Hepatic stellate cell (primary cell): Measurements from ENCODE around the gene STX16.

ENCODE experiments used
- DNase-seq: peaks from one replicate; pipeline ENCODE4 v3.0.0; 2011; ENCODE audit warnings: low spot score

Gene STX16

DNA sequence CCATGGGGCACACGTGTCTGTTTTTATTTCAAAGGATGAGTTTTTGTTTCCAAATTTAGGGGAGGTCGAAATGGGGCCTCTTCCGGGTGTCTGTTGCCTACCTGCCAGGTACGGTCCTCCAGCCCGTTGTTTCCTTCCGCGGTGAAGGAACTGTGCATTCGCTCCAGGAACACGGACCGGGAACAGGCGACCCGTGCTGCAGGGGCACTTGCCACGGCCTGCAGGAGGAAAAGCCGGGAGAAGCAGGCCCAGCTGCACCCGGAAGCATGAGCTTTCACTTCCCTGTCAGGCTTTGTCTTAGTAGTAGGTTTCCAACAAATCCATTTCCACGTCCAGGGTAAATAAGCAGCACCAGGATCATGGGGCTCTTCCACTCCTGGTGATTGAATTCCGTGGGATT, 24.6 kb downstream of the STX16 start:
- no peak for DNase-seq

DNA sequence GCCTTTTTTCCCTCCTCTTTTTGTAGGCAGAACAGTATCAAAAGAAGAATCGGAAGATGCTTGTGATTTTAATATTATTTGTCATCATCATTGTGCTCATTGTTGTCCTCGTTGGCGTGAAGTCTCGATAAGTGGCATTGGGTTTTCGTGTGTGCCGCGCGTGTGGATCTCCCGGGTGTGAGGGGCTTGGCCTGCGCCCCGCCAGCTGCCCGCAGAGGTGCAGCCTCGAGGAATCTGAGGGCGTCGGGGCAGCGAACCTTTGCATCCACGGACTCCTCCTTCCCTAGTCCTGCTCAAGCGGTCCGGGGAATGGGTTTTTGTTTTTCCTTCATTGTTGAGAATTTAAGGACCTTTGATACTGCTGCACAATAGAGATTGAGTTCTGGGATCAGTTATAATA, 25.1 kb downstream of the STX16 start:
- no peak for DNase-seq

DNA sequence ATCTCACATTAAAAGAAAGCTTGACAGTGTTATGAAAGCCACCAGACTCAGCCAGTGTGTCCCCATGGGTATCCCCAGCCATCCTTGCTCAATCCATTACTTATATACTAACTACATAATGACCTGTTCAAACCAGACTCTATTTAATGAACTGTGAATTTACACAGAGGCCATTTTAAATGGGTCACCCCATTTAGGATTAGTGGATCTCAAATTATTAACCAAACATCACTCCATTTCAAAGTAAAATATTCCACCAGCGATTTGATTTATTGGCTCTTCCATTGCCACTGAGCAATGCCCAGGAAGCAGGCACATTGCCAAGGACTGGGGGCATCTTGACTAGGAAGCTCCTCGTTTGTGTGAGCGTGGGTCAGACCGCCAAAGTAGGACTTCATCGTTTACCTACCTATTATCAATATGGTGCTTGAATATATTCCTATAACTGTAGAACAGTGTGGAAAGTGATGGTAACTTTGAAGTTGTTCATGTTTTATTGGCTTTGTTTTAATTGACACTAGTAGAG, 26.1 kb downstream of the STX16 start:
- DNase-seq = no peak

DNA sequence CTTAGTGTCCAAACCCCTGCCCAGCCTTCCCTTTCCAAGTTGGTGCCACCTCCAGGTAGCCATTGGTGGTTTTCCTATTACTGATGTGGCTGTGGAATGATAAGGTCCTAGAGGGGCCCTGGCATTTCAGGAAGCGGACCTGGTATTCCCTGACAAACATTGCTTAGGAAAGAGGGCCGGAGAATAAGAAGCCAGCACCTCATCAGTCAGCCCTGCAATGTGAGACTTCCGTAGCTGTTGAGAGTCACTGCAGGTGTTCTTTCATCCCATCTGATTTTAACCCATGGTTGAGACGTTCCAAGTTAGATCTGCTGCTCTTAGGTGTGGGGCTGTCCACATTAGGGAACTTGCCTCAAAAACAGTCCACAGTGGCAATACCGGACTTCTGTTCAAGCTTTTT, 26.7 kb downstream of the STX16 start:
- DNase-seq = no peak

DNA sequence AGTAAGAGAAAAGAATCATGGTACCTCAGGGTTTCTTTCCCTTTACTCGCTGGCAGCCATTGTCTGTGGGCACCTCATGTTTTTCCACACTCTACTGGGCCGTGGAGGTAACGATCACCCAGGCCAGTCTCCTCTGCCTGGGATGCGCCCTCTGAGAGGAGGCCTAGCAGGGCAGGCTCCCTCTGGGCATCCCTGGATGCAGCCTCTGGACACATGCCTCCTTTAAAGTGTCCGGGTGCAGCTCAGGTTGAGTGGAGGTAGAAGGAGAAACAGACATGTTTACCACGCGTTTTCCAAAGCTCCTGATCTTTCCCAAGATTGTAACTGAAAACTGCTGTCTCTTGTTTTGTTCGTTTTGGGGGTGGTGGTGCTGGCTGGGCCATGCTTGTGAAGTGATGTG, 27.7 kb downstream of the STX16 start:
- DNase-seq = no peak

DNA sequence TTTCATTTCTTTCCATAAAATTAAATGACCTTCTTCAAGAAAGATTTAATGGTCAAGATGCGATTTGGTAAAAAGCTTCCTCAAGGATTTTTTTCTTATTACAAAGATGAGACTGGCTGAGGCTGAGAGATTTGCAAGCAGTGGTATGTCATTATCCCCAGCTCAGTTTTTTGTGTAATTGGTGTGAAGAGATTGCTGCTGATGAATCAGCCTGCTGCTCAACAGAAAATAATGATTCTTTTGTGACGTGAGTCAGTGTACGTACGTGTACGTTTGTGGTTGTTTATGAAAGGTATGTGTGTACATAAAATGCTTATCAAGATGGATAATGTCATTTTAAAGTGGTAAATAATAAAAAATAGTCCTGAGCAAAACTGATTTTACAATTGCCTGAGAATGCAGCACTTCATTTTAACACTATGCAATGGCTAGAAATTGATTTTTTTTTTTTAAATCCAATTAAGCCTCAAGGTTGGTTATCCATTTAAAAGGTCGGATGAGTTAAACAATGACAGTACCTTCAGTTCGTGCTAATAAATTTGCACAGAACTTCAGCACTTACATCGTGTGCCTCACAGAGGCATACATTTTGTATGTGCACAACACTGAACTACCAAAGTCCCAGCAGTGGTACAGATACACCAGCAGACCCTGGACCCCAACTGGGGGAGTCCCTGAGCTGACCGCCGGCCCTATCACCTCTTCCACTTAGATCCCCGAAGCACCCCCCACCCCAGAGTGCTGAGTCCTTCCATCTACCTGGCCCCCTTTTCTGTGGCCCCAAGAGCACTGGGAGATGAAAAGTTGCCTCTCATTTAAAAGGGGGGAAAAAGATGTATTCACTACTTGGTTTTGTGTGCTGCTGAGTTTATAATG, 31.8 kb downstream of the STX16 start:
- no peak for DNase-seq

DNA sequence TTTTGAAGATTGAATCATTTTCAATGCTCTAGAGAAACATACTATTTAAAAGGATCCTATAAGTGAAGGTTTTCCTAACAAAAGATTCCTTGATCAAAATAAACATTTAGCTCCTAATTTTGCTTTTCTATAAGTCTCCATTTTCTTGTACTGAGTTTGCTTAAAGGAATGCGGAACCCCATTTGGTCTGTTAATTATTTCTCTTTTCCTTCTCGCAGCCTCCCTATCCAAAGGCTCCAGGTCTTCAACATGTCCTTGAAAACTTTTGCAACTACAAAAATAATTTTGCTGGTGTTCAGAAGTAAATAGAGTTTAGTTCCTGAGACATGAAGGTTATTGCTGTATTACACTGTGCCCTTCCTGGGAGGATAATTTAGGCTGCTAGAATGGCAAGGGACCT, 33.2 kb downstream of the STX16 start:
- DNase-seq = no peak

DNA sequence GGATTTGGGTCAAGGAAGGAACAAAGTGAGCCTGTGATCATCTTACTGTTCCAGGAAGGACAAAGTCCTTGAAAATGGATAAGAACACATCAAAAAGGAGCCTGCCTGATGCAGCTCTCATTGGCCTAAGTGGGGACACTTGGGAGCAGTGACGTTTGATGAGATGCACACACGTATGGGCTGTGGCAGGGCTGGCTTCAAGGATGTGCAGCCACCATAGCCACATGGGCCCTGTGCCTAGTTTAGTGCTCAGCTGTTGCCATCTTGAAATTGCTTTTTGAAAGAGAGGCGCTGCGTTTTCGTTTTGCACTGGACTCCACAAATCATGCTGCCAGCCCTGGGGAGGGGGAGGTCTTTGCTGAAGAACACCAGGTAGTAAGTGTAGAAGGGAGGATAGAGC, 34.9 kb downstream of the STX16 start:
- DNase-seq = no peak

DNA sequence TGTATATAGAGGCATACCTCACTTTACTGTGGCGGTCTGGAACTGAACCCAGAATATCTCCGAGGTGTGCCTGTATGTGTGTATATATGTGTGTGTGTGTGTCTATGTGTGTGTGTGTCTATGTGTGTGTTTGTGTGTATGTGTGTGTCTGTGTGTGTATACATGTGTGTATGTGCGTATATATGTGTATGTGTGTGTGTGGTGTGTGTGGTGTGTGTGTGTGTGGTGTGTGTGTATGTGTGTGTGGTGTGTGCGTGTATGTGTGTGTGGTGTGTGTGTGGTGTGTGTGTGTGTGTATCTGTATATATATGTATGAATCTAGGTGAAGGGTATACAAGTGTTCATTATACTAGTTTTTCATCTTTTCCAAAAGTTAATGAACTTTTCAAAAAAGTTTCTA, 37.3 kb downstream of the STX16 start:
- no peak for DNase-seq

DNA sequence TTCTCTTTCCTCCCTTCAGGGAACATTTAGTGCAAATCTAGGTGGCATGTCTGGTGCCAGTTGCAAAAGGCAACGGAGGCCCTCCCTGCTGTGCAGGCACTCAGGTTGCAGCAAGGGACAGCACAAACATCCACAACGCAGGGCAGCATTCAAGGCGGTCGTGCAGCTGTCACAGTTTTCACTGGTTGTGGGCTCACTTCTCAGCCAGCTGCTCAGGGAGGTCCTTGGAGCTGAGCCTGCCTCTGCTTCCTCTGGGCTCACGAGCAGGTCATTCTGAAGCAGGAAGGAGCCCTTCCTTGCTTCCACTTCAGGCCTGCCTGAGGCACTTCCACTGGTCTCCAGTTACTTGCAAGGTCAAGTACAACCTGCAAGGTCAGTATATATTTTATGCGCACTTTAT, 37.8 kb downstream of the STX16 start:
- no peak for DNase-seq

DNA sequence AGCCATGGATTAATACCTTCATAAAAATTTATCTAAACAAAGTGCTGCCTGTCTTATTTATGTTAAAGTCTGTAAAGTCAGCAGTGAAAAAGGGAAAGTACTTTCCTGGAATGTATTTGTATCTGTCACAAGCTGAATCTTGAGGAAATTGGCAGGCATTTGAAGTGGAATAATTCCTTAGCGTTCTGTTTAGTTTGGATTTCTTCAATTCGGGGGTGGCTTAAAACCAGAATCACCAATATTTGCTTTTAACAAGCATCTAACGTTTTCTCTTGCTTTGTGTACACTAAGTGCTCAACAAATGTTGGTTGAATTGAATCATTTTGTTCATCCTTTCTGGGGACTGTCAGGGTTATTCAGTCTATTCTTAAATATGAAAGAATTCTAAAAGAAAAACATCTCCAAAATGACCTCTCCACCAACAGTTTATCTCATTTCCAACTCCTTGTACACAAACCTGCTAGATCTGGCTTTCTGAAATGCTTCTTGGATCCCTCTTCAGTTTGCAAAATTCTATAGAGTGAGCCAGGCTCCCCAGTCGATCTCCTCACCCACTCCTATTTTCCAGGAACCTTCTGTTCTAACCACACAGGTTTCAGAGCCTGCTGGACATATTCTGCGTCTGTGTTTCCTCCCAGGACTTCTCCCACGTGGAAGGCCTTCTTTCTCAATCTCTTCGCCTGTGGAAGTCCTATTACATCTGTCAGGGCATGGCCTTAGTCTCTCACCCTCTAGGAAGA, 39.5 kb downstream of the STX16 start:
- DNase-seq = peak; percentile 32

DNA sequence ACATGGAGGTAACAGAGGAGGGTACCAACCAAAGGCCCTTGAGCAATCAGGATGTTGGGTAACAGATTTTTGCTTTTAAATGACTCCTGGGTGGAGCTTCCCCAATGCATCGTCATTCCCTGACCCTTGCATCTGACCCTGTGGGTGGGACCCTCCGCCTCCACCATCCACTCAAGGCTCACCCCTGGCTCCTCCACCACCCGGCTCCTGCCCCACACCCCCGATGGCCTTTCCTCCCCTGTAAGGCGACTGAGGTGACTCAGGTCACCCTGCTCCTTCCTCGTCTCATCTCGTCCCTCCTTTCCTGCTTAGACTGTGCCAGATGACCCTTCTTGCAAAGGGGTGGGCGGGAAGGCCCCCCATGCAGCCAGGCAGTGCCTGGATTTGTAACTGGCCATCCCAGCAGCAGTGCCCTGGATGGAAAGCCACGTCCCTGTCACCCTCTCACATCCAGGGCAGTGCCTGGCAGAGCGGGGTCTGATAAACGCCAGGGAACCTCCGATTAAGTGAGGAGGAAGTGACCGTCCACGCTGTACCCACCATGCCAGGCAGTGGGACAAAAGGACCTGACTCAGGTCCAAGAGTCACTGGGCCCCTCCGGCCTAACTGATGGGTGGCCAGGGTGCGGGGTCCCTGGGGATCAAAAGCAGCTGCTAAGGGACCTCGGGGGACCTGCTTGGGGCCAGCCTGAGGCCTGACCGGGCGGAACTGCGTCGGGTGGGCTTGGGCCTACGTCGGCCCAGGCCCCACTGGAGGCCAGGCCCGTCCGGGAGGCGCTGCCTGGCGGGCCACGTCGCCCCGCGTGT, 40.9 kb downstream of the STX16 start:
- no peak for DNase-seq

DNA sequence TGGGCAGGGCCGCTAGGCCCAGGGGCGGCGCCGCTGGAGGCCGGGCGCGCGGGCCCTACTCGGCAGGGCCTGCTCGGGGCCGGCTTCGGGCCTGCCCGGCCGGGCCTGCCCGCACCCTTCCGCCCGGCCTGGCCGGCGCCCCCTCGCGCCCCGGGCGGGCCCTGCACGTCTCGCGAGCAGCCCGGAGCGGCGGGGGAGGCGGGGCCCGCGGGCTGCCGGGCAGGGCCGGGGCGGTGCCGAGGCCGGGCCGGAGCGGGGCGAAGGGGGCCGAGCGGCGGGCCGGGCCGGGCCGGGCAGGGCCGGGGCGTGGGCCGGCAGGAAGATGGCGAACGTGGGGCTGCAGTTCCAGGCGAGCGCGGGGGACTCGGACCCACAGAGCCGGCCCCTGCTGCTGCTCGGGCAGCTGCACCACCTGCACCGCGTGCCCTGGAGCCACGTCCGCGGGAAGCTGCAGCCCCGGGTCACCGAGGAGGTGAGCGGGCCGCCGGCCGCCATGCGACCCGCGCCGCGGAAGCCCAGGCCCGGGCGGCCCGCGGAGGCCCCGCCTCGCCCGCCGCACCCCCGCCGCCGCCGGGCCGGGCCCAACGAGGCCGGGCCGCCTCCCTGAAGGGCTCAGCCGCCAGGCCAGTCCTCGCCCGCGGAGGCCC, 41.6 kb downstream of the STX16 start, which contains the start of gene NPEPL1:
NPEPL1 (plus strand) TSS at position 222 of the 647 bp plus-strand sequence; CDS start at position 323, 101 bp downstream.
- peak; percentile 89 for DNase-seq

DNA sequence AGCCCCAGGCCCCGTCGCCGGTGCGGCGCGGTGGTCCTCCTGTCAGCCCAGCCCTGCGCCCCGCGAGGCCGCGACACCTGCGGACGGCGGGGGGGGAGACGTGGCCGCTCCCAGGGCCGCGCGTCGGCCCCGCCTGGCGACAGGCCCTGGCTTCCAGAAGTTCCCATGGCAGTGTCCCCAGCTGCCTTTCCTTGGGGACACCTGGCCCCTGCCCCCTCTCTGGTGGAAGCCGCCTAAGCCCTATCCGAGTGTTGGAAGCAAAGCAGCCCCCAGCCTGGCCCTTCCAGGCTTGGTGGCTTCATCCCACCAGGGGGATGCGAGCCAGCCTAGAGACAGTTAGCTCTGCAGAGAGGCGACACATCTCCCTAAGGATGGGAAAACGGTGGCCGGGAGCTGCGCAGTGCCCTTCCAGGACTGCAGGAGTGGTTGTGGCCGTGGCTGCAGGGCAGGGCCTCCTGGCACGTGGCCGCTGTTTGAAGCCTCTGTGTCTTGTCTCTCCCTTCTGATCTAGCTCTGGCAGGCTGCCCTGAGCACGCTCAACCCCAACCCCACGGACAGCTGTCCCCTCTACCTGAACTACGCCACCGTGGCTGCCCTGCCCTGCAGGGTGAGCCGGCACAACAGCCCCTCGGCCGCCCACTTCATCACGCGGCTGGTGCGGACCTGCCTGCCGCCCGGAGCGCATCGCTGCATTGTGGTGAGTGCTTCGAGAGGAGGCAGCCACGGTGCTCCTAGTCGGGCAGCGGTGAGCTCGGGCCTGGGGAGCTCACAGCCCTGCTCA, 42.3 kb downstream of the STX16 start:
- DNase-seq = no peak

DNA sequence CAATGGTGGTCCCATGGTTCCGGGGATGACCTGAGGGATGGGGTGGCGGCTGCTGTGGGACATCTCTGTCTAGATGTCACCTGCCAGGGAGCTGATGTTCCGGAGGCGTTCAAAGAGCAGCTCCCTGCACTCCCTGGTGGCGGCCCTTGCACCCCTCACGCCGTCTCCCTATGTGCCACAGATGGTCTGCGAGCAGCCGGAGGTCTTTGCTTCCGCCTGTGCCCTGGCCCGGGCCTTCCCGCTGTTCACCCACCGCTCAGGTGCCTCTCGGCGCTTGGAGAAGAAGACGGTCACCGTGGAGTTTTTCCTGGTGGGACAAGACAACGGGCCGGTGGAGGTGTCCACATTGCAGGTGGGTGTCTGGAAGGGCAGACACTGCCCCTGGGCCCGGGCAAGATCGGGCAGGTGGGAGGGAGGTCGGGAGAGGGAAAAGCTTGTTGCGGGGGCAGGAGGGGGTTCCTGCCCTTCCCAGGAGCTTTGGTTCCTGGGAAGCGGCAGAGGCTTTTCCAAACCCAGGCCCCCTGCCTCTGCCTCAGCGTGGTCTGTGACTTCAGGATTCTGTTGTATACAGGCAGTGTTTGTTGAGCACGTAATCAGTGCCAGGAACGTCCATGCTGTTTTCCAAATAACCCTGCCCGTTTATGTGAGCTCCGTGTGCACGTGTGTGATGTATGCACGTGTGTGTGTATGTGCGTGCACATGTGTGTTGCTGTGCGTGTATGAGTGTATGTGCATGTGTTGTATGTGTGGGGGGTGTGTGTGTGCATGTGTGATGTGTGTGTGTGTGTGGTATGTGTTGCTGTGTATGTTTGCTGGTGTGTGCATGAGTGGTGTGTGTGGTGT, 43.4 kb downstream of the STX16 start:
- no peak for DNase-seq

DNA sequence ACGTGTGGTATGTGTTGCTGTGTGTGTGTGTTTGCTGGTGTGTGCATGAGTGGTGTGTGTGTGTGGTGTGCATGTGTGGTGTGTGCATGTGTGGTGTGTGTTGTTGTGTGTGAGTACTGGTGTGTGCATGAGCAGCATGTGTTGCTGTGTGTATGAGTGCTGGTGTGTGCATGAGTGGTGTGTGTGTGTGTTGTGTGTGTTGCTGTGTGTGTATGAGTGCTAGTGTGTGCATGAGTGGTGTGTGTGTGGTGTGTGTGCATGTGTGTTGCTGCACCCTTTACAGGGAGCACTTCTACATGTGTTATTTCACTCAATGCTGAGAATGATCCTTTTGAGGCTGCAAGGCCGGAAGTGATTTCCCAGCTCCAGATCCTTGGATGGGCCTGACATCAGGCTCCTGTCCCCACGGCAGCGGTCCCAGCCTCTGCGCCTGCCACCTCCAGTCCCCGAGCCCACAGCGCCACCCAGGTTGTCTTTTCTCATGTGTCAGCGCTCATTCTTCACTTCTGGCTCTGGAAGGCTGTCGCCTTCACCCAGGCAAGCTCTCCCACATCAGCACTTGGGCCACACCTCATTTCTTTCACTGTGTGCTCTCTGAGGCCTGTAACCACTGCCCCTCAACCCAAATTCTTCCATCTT, 44.1 kb downstream of the STX16 start:
- DNase-seq = no peak

DNA sequence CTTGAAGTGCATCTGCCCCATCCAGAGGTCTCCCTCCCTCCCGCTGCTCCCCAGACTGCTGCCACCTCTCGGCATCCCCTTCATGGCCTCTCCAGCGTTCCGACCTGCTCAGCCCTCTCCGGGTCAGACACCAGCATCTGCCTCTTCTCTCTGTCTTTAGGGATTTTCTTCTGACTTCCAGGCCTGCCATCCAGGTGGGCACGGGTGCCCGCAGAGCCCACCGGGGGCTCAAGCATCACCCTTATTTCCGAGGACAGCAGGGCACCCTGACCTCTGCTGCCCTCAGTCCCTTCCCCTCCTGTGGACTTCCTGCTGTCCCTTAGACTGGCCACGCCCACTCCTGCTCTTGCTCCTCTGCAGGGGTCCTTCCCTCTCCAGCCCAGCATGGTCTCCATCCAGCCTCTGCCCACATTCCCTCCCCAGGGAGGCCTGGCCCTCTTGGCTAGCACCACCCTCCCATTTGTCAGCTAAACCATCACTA, 44.9 kb downstream of the STX16 start:
- no peak for DNase-seq

DNA sequence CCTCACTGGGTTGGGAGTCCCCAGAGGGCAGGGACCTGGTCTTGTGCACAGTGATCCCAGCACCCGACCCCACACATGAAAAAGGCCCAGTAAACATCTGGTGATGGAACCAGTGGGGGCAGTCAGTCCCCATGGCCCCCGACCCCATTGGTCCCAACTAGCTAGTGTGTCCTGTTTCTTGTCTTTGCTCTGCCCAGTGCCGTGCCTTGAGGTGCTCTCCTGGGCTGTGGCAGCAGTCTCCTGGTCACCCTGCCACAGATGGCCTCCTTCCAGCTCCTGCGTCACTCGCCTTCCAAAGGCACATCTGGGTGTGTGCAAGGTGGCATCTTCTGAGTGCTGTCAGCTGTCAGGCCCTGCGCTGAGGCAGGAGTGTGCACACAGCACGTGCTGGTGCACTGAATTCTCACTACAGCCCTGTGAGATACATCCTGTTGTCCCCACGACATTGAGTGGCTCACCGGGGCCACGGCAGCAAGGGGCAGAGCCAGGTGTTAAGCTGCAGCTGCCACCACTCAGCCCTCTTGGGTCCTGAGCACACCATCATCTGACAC, 45.4 kb downstream of the STX16 start:
- DNase-seq = no peak
